ENCODE results near the gene NRP2.

NRP2 gene

DNA sequence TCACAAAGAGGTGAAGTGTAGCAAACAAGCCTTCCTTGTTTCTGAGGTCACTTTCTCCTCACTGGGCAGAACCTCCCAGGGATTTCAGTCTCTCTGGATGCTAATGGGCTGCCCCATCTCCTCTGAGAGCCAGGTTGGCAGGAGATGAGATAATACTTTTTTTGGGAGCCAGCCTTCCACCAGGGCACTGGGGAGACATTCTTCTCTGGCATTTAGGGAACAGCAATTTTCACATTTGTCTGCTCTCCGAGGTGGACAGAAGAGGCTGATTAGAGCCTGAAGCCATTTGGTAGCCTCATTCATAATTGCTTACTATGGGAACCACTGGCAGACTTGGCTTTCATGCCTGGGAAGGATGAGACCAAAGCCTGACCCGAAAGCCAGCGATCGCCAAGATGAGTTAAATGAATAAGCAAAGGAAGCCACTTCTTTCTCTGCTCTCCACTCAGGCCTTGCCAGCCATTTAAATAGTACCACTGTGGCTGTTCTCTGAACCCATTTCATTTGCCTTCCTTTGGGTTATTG lies 70.1 kb downstream of the NRP2 start:
- DNase-seq (ENCODE audit: low spot score): no peak
- in situ Hi-C loops (cut with MboI; ENCODE audit: low pct_unique_long_range_greater_than_20kb, low sequenced_read_pairs, unreplicated experiment): no loop called here
- TF ChIP-seq, protein P1, sequence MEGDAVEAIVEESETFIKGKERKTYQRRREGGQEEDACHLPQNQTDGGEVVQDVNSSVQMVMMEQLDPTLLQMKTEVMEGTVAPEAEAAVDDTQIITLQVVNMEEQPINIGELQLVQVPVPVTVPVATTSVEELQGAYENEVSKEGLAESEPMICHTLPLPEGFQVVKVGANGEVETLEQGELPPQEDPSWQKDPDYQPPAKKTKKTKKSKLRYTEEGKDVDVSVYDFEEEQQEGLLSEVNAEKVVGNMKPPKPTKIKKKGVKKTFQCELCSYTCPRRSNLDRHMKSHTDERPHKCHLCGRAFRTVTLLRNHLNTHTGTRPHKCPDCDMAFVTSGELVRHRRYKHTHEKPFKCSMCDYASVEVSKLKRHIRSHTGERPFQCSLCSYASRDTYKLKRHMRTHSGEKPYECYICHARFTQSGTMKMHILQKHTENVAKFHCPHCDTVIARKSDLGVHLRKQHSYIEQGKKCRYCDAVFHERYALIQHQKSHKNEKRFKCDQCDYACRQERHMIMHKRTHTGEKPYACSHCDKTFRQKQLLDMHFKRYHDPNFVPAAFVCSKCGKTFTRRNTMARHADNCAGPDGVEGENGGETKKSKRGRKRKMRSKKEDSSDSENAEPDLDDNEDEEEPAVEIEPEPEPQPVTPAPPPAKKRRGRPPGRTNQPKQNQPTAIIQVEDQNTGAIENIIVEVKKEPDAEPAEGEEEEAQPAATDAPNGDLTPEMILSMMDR (IDR thresholded peaks at IDR 0.05; ENCODE audit: extremely low read depth, insufficient read depth, missing control alignments): no peak

DNA sequence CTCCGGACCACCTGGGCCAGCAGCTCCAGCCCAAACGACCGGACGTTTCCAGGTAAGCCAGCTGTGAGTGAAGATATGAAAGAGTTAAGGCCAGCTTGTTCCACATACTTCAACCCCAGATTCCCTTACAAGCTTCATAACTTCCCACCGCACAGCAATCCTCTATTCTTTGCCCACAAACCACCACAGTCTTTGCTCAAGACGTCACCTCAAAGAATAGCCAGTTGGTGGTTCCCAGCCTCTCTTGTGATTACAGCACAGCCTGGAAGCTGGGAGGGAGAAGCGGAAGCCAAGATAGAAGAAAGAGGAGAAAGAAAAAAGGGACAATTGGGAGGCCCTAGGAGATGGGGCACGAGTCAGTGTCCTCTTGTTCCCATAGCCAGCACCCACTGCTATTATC lies 70.6 kb downstream of the NRP2 start:
- TF ChIP-seq, protein P1 (IDR thresholded peaks at IDR 0.05; ENCODE audit: extremely low read depth, insufficient read depth, missing control alignments): no peak
- in situ Hi-C loops (cut with MboI; ENCODE audit: low pct_unique_long_range_greater_than_20kb, low sequenced_read_pairs, unreplicated experiment): no loop called here
- DNase-seq (ENCODE audit: low spot score): no peak

DNA sequence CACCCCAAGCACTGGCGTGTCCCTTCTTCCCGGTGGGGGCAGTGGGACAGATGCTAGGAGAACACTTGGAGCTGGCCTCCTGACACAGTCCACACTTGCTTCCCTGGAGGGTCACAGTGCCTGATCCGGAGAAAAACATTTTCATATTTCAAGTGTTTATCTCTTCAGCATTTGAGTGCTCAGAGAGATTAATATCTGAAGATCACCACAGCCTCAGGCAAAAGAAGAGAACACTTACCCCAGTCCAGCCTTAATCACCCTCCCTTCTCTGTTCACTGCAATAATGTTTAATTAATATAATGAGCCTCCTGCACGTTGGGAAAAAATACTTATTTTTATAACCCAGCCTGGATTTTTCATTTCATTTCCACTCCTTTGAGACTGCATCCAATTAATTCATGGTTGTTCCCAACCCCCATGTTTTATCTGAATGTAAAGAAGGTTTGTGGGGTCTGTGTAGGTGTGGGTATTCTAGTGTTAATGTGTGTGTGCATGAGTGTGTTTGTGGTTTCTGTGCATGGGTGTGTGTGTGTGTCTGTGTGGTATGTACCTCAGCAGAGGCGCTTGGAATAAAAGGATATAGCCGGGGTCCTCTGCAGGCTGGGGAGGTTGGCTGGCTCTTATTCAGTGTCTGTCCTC lies 72.1 kb downstream of the NRP2 start:
- no peak for DNase-seq (ENCODE audit: low spot score)
- in situ Hi-C loops (cut with MboI; ENCODE audit: low pct_unique_long_range_greater_than_20kb, low sequenced_read_pairs, unreplicated experiment): no loop called here
- TF ChIP-seq, protein P1 (IDR thresholded peaks at IDR 0.05; ENCODE audit: extremely low read depth, insufficient read depth, missing control alignments): no peak

DNA sequence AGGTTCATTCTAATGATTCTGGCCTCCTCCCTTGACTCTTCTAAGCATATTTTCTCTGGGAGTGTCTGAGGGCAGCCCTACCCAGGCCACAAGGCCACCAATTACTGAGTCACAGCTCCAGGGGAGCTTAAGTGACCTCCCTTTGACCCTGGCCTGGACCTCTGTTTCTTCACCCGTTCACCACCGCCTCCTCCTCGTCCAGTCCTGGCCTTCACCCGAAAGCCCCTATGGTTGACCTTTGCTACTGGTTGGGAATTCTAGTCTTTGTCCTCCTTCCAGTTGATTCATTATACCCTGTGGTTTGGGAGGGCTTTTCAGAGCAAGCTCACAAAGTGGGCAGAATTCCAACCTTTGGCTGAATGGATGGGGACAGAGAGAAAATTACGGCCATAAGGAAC lies 72.6 kb downstream of the NRP2 start:
- TF ChIP-seq, protein P1 (IDR thresholded peaks at IDR 0.05; ENCODE audit: extremely low read depth, insufficient read depth, missing control alignments): no peak
- DNase-seq (ENCODE audit: low spot score): no peak
- in situ Hi-C loops (cut with MboI; ENCODE audit: low pct_unique_long_range_greater_than_20kb, low sequenced_read_pairs, unreplicated experiment): no loop called here

DNA sequence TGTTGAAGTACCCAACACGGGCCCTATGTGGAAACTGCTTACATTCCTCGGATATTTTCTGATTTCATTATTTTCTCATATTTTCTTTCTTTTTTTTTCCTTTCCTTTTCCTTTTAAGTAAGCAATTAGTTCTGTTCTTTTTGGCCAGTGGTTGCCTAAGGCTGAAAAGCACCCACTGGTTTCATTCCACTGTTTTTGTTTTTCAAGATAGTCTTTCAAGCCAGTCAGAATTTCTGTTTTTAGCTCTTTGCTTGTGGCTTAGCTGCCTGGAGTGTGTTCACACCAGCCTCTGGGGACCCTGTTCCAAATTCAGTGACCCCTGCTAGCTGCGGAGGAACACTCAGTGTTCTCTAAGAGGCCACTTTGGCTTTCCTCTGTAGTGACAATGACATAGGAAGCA lies 73.6 kb downstream of the NRP2 start:
- TF ChIP-seq, protein P1 (IDR thresholded peaks at IDR 0.05; ENCODE audit: extremely low read depth, insufficient read depth, missing control alignments): no peak
- DNase-seq (ENCODE audit: low spot score): no peak
- in situ Hi-C loops (cut with MboI; ENCODE audit: low pct_unique_long_range_greater_than_20kb, low sequenced_read_pairs, unreplicated experiment): no loop called here

DNA sequence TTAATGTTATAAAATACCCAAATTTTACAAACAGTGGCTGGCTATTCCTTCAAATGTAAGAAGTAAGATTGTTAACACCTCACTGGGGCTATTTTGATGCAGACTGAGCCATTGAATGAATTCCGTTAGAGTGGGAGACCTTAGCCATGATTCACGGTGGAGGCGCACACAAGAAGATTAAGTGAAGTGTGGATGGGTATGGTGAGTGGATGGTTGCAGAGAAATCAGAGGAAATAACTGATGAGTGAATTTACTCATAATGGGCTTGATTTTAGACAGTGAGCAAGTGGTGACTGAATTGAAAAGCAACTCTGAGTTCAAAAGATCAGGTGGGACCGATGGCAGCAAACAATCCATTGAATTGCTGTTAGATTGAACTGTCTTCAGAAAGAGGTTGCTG lies 75.0 kb downstream of the NRP2 start:
- TF ChIP-seq, protein P1 (IDR thresholded peaks at IDR 0.05; ENCODE audit: extremely low read depth, insufficient read depth, missing control alignments): no peak

More for the DNA sequence above, 75.0 kb downstream of the NRP2 start:
- in situ Hi-C loops (cut with MboI; ENCODE audit: low pct_unique_long_range_greater_than_20kb, low sequenced_read_pairs, unreplicated experiment): no loop called here
- no peak for DNase-seq (ENCODE audit: low spot score)

Measured in GM13977 (cell line).